HepG2 (cell line): ENCODE results near the gene CAVIN2. TPM values are rescaled to one million over a fixed set of nuclear protein-coding genes. Genes with fewer than 3 reads are reported as not detected.

ENCODE experiments used
- ATAC-seq: fragments of 200-7000 bp; cut with Tn5 transposase; 3 replicates; pipeline ENCODE4 v1.9.1; 2020; ENCODE audit warnings: mild to moderate bottlenecking, moderate library complexity
- BruUV-seq: library from RNA; stranded (reverse); fragments of 400-500 nt; replicated peaks from 2 replicates; lab custom pipeline; 2021; lab: Mats Ljungman, UMichigan
- CTCF ChIA-PET: fragments of 300-600 bp; formaldehyde crosslinking; extraction: SDS; loops from one replicate; lab custom pipeline; 2021; ENCODE audit warnings: low total read pairs, inconsistent platforms, low intra/inter-chr PET ratio; lab: Yijun Ruan, JAX
- POLR2A ChIA-PET: fragments of 350-600 bp; sonication (Branson Sonifier 250); formaldehyde crosslinking; loops from one replicate; lab custom pipeline; 2020; ENCODE audit warnings: antibody characterized with exemption, inconsistent platforms; lab: Yijun Ruan, JAX
- DNase-seq: peaks from one replicate; pipeline ENCODE4 v3.0.0-alpha.2; 2015; ENCODE audit warnings: low spot score
- FAIRE-seq: peaks from 3 replicates; lab custom pipeline; 2011; peaks lifted over from hg19 to GRCh38; lab: Jason Lieb, UNC
- H2AFZ ChIP-seq: one replicate; pipeline ENCODE4 v1.6.1; 2011; ENCODE audit warnings: low read length, inconsistent platforms
- H3K27ac ChIP-seq: fragments of 300-600 bp; 3 replicates; pipeline ENCODE4 v1.8.0; 2011; ENCODE audit warnings: mixed run types, mild to moderate bottlenecking, mixed read lengths, low read length, inconsistent platforms; ENCODE audit not compliant: insufficient read depth; ENCODE audit errors: extremely low read length
- H3K27me3 ChIP-seq, 2 experiments: fragments of 200-600 bp in 1 of 2; 2 replicates in 1 of 2; 3 replicates in 1 of 2; pipeline versions ENCODE4 v1.6.0 to v1.8.0; 2011; ENCODE audit warnings: low read length in 2 of 2, mild to moderate bottlenecking in 2 of 2, moderate library complexity in 2 of 2, inconsistent platforms in 1 of 2; ENCODE audit not compliant: insufficient read depth in 2 of 2, control insufficient read depth in 1 of 2
- H3K36me3 ChIP-seq, 2 experiments: fragments of 200-600 bp in 1 of 2; replicated peaks in 1 of 2; 2 replicates in 1 of 2; 3 replicates in 1 of 2; pipeline versions ENCODE4 v1.5.1 to v1.8.0; 2011; ENCODE audit warnings: low read length in 2 of 2, inconsistent platforms in 1 of 2; ENCODE audit not compliant: insufficient read depth in 2 of 2, control insufficient read depth in 1 of 2
- H3K4me1 ChIP-seq: 2 replicates; pipeline ENCODE4 v1.5.1; 2012; ENCODE audit warnings: low read length, inconsistent platforms; ENCODE audit not compliant: insufficient read depth
- H3K4me2 ChIP-seq: 2 replicates; pipeline ENCODE4 v1.6.0; 2011; ENCODE audit warnings: low read depth, low read length, inconsistent platforms
- H3K4me3 ChIP-seq, 3 experiments: fragments of 200-600 bp in 1 of 3; sonication (generic), shearing (Covaris generic) in 1 of 3; replicated peaks in 1 of 3; 2 replicates each; pipeline ENCODE4 v1.5.1; 2011 to 2016; ENCODE audit warnings: low read length in 3 of 3, inconsistent platforms in 2 of 3, low read depth in 2 of 3, mild to moderate bottlenecking in 2 of 3, control low read depth in 1 of 3, mixed read lengths in 1 of 3; ENCODE audit not compliant: insufficient read depth in 1 of 3
- H3K79me2 ChIP-seq: one replicate; pipeline ENCODE4 v1.6.1; 2011; ENCODE audit warnings: low read length, inconsistent platforms; ENCODE audit not compliant: insufficient read depth
- H3K9ac ChIP-seq: 2 replicates; pipeline ENCODE4 v1.6.0; 2011; ENCODE audit warnings: mild to moderate bottlenecking, low read depth, low read length, inconsistent platforms; ENCODE audit not compliant: insufficient read depth
- H3K9me3 ChIP-seq: 2 replicates; pipeline ENCODE4 v1.5.1; 2012; ENCODE audit warnings: mild to moderate bottlenecking, low read length
- H4K20me1 ChIP-seq: 2 replicates; pipeline ENCODE4 v1.6.0; 2011; ENCODE audit warnings: inconsistent platforms, mild to moderate bottlenecking, low read length, moderate library complexity; ENCODE audit not compliant: insufficient read depth
- AKAP8 ChIP-seq: sonication (generic); formaldehyde crosslinking; IDR thresholded peaks from 2 replicates; pipeline ENCODE4 v1.5.1; 2020; ENCODE audit warnings: mild to moderate bottlenecking, missing genetic modification reagents
- FOXP1 ChIP-seq, 2 experiments: fragments of 450-650 bp in 1 of 2; IDR thresholded peaks; 2 replicates each; pipeline ENCODE4 v1.6.1; 2017 to 2018; ENCODE audit warnings: antibody characterized with exemption in 1 of 2
- MBNL3 ChIP-seq: fragments of 250-450 bp; sonication (Bioruptor Pico); conservative IDR thresholded peaks from 2 replicates; pipeline ENCODE4 v1.8.0; 2022; ENCODE audit warnings: mild to moderate bottlenecking, inconsistent platforms
- NR0B2 ChIP-seq: sonication (generic); formaldehyde crosslinking; IDR thresholded peaks from 2 replicates; pipeline ENCODE4 v1.4.0; 2020; ENCODE audit warnings: mild to moderate bottlenecking, missing genetic modification reagents
- PTBP1 ChIP-seq: fragments of 200-400 bp; formaldehyde crosslinking; IDR thresholded peaks from 2 replicates; pipeline ENCODE4 v1.6.1; 2018; ENCODE audit warnings: low read length, low read depth; ENCODE audit not compliant: poor library complexity, severe bottlenecking
- ZNF556 ChIP-seq: sonication (generic); formaldehyde crosslinking; IDR thresholded peaks from 2 replicates; pipeline ENCODE4 v1.4.0; 2020; ENCODE audit warnings: mild to moderate bottlenecking, missing genetic modification reagents, borderline replicate concordance
- ZNF652 ChIP-seq: IDR thresholded peaks from 2 replicates; pipeline ENCODE4 v1.6.1; 2016; ENCODE audit warnings: low read depth, borderline replicate concordance
- ZNF704 ChIP-seq: sonication (generic); formaldehyde crosslinking; IDR thresholded peaks from 2 replicates; pipeline ENCODE4 v1.8.1; 2023; ENCODE audit warnings: mild to moderate bottlenecking, inconsistent platforms, moderate library complexity, missing genetic modification reagents, borderline replicate concordance
- ZNF724P ChIP-seq: sonication (generic); formaldehyde crosslinking; IDR thresholded peaks from 2 replicates; pipeline ENCODE4 v1.8.0; 2022; ENCODE audit warnings: missing genetic modification reagents, borderline replicate concordance
- ZNF749 ChIP-seq: sonication (generic); formaldehyde crosslinking; IDR thresholded peaks from 2 replicates; pipeline ENCODE4 v1.8.0; 2022; ENCODE audit warnings: mild to moderate bottlenecking, missing genetic modification reagents, moderate library complexity, borderline replicate concordance
- WGBS: methylation state at CpG from one replicate; pipeline ENCODE4 v1.1.6; 2017; ENCODE audit warnings: low lambda C conversion rate; 5-methylcytosine and 5-hydroxymethylcytosine counted together
- in situ Hi-C: cut with HindIII; loops from 2 replicates; pipeline ENCODE4 v1.10.0; 2017; ENCODE audit warnings: low pct_unique_long_range_greater_than_20kb; ENCODE audit not compliant: extremely low pct_ligation_motif_present
- intact Hi-C: fragments of 100-400 bp; cut with micrococcal nuclease; formaldehyde crosslinking; loops from one replicate; pipeline ENCODE4 v1.10.0; 2022; ENCODE audit not compliant: unreplicated experiment
- polyA plus RNA-seq, 8 experiments: library from polyadenylated mRNA; depleted of rRNA in 3 of 8; stranded (reverse) in 7 of 8; unstranded in 1 of 8; fragments of >200 nt; fragmentation: Illumina TruSeq in 4 of 8; extraction: Trizol in 4 of 8; gene quantifications; 2 replicates each; pipeline versions ENCODE4 v1.2.1 to v1.2.3, GENCODE V29; 2011 to 2016; ENCODE audit warnings: low read depth in 4 of 8, missing spikeins in 1 of 8, mixed read lengths in 1 of 8; ENCODE audit not compliant: insufficient read depth in 1 of 8
- total RNA-seq, 5 experiments: library from RNA; depleted of rRNA; stranded (reverse); fragments of >200 nt; fragmentation: Illumina TruSeq; extraction: Trizol; gene quantifications; 2 replicates each; pipeline ENCODE4 v1.2.3, GENCODE V29; 2016; ENCODE audit warnings: low read depth in 1 of 5
- TF ChIP-seq, protein P1 (sequence below): sonication (generic); formaldehyde crosslinking; IDR thresholded peaks from 2 replicates; pipeline ENCODE4 v1.4.0; 2020; ENCODE audit warnings: missing genetic modification reagents, borderline replicate concordance
- TF ChIP-seq, protein P2 (sequence below): sonication (generic); formaldehyde crosslinking; IDR thresholded peaks from 2 replicates; pipeline ENCODE4 v1.4.0; 2020; ENCODE audit warnings: missing genetic modification reagents
- TF ChIP-seq, protein P3 (sequence below): fragments of 450-650 bp; IDR thresholded peaks from 2 replicates; pipeline ENCODE4 v1.6.1; 2017

CAVIN2 gene
- total and polyA plus RNA-seq, 2 of the 13 experiments (the other 11 are each of a cell fraction or from before 2014, with no cell fraction given): 7.6 to 38.8 TPM

GRCh38 chr2:191840921-191841320, 6.0 kb downstream of the CAVIN2 start:
- peaks cover 2 to 28% of the 10 kb centered on the region in 2 experiments for H3K36me3 ChIP-seq
- TF ChIP-seq, protein P1, sequence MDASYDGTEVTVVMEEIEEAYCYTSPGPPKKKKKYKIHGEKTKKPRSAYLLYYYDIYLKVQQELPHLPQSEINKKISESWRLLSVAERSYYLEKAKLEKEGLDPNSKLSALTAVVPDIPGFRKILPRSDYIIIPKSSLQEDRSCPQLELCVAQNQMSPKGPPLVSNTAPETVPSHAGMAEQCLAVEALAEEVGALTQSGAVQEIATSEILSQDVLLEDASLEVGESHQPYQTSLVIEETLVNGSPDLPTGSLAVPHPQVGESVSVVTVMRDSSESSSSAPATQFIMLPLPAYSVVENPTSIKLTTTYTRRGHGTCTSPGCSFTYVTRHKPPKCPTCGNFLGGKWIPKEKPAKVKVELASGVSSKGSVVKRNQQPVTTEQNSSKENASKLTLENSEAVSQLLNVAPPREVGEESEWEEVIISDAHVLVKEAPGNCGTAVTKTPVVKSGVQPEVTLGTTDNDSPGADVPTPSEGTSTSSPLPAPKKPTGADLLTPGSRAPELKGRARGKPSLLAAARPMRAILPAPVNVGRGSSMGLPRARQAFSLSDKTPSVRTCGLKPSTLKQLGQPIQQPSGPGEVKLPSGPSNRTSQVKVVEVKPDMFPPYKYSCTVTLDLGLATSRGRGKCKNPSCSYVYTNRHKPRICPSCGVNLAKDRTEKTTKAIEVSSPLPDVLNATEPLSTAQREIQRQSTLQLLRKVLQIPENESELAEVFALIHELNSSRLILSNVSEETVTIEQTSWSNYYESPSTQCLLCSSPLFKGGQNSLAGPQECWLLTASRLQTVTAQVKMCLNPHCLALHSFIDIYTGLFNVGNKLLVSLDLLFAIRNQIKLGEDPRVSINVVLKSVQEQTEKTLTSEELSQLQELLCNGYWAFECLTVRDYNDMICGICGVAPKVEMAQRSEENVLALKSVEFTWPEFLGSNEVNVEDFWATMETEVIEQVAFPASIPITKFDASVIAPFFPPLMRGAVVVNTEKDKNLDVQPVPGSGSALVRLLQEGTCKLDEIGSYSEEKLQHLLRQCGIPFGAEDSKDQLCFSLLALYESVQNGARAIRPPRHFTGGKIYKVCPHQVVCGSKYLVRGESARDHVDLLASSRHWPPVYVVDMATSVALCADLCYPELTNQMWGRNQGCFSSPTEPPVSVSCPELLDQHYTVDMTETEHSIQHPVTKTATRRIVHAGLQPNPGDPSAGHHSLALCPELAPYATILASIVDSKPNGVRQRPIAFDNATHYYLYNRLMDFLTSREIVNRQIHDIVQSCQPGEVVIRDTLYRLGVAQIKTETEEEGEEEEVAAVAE (CRISPR knock-in tag): no peak
- TF ChIP-seq ZNF652 (CRISPR knock-in tag) (no peak), NR0B2 (no peak), PTBP1 (no peak), ZNF749 (no peak), AKAP8 (CRISPR knock-in tag) (no peak), ZNF556 (CRISPR knock-in tag) (no peak), ZNF704 (no peak), ZNF724P (CRISPR knock-in tag) (no peak), FOXP1 (IDR thresholded peaks at IDR 0.05) (no peak), FOXP1 (CRISPR knock-in tag; IDR thresholded peaks at IDR 0.05) (no peak), MBNL3 (no peak)
- TF ChIP-seq, protein P2, sequence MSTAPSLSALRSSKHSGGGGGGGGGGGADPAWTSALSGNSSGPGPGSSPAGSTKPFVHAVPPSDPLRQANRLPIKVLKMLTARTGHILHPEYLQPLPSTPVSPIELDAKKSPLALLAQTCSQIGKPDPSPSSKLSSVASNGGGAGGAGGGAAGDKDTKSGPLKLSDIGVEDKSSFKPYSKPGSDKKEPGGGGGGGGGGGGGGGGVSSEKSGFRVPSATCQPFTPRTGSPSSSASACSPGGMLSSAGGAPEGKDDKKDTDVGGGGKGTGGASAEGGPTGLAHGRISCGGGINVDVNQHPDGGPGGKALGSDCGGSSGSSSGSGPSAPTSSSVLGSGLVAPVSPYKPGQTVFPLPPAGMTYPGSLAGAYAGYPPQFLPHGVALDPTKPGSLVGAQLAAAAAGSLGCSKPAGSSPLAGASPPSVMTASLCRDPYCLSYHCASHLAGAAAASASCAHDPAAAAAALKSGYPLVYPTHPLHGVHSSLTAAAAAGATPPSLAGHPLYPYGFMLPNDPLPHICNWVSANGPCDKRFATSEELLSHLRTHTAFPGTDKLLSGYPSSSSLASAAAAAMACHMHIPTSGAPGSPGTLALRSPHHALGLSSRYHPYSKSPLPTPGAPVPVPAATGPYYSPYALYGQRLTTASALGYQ: no peak
- TF ChIP-seq, protein P3, sequence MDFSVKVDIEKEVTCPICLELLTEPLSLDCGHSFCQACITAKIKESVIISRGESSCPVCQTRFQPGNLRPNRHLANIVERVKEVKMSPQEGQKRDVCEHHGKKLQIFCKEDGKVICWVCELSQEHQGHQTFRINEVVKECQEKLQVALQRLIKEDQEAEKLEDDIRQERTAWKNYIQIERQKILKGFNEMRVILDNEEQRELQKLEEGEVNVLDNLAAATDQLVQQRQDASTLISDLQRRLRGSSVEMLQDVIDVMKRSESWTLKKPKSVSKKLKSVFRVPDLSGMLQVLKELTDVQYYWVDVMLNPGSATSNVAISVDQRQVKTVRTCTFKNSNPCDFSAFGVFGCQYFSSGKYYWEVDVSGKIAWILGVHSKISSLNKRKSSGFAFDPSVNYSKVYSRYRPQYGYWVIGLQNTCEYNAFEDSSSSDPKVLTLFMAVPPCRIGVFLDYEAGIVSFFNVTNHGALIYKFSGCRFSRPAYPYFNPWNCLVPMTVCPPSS: no peak
- TF ChIP-seq, all 625 proteins: peak for 0
- H3K9ac ChIP-seq: no peak overlapping the region
- H3K4me2 ChIP-seq: peak overlapping the region; percentile 38
- DNase-seq: no peak
- no peak for FAIRE-seq
- peaks cover 33% of the 10 kb centered on the region for H3K79me2 ChIP-seq
- no peak overlapping the region for H2AFZ ChIP-seq
- no peaks in the 10 kb centered on the region for H3K27me3 ChIP-seq
- no peaks in the 10 kb centered on the region for H3K9me3 ChIP-seq
- 94% methylated on average over 2 of the region's 2 CpGs for WGBS
- no peak overlapping the region for H3K4me3 ChIP-seq
- H4K20me1 ChIP-seq: no peaks in the 10 kb centered on the region
- in situ Hi-C loops (no loop called here), intact Hi-C loops (loop anchor here (1.0 to 10.0 kb wide), 2 partner anchors 184 to 321 kb away; no protein-coding TSS in a partner anchor)
- no TSS peak for BruUV-seq
- CTCF ChIA-PET: interaction anchor here (1.8 kb wide), 1 partner anchor 322 kb away, joined by 7 read pairs; no protein-coding TSS in a partner anchor
- H3K4me1 ChIP-seq: peaks cover 66% of the 10 kb centered on the region
- no peak overlapping the region for H3K27ac ChIP-seq
- no peak for ATAC-seq
- POLR2A ChIA-PET: interaction anchor here (1.3 to 1.8 kb wide), 2 partner anchors 26 to 163 kb away, joined by 4 to 6 read pairs; partner anchors contain the start of gene NABP1
